Neural crest cell (in vitro differentiated cells): ENCODE measurements around the gene ATG10. TPM values are rescaled to one million over a fixed set of nuclear protein-coding genes. Genes with fewer than 3 reads are reported as not detected.

Experiments
- DNase-seq: peaks from one replicate; pipeline ENCODE4 v3.0.0; 2021; ENCODE audit warnings: low read depth, mixed read lengths, low spot score
- H3K27ac Mint-ChIP-seq: one replicate; pipeline ENCODE4 v1.8.0; 2021; ENCODE audit warnings: mild to moderate bottlenecking, mixed read lengths; ENCODE audit not compliant: unreplicated experiment
- H3K27me3 Mint-ChIP-seq: 2 replicates; pipeline ENCODE4 v1.8.0; 2021; ENCODE audit warnings: low read depth, mild to moderate bottlenecking, mixed read lengths
- H3K36me3 Mint-ChIP-seq: 2 replicates; pipeline ENCODE4 v1.8.0; 2021; ENCODE audit warnings: low read depth, mild to moderate bottlenecking, mixed read lengths
- H3K4me1 Mint-ChIP-seq: 2 replicates; pipeline ENCODE4 v1.8.0; 2021; ENCODE audit warnings: mixed read lengths
- H3K4me3 Mint-ChIP-seq: one replicate; pipeline ENCODE4 v1.8.0; 2021; ENCODE audit warnings: mild to moderate bottlenecking, mixed read lengths
- H3K9me3 Mint-ChIP-seq: 2 replicates; pipeline ENCODE4 v1.8.0; 2021; ENCODE audit warnings: mixed read lengths
- total RNA-seq: library from RNA; stranded (reverse); gene quantifications from 2 replicates; pipeline ENCODE4 v1.2.1, GENCODE V29; 2021
- TF ChIP-seq, protein P1 (sequence below): fragments of 200-600 bp; sonication (generic); conservative IDR thresholded peaks from 2 replicates; pipeline ENCODE4 v1.5.0; 2021; ENCODE audit warnings: antibody characterized with exemption, mild to moderate bottlenecking

ATG10 gene
- total RNA-seq, 1 donor from 2014 or later, result 5.9 TPM

GRCh38 chr5:82077496-82077895 lies 105.7 kb downstream of the ATG10 start:
- no peak overlapping the region for H3K27ac Mint-ChIP-seq
- H3K27me3 Mint-ChIP-seq, result no peaks in the 10 kb centered on the region
- H3K4me1 Mint-ChIP-seq, result peaks cover 7% of the 10 kb centered on the region
- H3K4me3 Mint-ChIP-seq, result no peak overlapping the region
- peaks cover 9% of the 10 kb centered on the region for H3K36me3 Mint-ChIP-seq
- H3K9me3 Mint-ChIP-seq, result peaks cover 5% of the 10 kb centered on the region
- TF ChIP-seq, protein P1, sequence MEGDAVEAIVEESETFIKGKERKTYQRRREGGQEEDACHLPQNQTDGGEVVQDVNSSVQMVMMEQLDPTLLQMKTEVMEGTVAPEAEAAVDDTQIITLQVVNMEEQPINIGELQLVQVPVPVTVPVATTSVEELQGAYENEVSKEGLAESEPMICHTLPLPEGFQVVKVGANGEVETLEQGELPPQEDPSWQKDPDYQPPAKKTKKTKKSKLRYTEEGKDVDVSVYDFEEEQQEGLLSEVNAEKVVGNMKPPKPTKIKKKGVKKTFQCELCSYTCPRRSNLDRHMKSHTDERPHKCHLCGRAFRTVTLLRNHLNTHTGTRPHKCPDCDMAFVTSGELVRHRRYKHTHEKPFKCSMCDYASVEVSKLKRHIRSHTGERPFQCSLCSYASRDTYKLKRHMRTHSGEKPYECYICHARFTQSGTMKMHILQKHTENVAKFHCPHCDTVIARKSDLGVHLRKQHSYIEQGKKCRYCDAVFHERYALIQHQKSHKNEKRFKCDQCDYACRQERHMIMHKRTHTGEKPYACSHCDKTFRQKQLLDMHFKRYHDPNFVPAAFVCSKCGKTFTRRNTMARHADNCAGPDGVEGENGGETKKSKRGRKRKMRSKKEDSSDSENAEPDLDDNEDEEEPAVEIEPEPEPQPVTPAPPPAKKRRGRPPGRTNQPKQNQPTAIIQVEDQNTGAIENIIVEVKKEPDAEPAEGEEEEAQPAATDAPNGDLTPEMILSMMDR, result no peak
- DNase-seq, result no peak

GRCh38 chr5:82091617-82092016 lies 119.8 kb downstream of the ATG10 start:
- peaks cover 6% of the 10 kb centered on the region for H3K4me1 Mint-ChIP-seq
- no peaks in the 10 kb centered on the region for H3K27me3 Mint-ChIP-seq
- H3K27ac Mint-ChIP-seq, result no peak overlapping the region

DNA sequence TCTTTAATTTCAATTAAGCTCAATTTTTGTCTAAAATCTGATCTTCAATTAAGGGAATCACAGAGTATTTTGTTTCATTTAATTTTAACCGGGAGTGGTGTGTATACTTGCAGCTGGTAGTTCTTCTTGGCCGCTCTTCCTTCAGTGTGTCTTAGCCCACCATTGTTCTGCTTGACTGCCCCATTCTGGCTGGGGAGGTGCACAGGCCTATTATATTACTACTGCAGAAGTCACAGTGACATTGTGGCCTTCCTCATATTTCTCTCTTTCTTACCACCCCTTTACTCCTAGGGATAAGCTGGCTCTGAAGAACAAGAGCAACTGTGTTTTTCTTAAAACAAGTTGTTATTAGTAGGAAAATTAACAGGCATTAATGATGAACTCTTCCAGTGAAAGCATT lies 123.7 kb downstream of the ATG10 start:
- Mint-ChIP-seq H3K4me1 (peaks cover 6% of the 10 kb centered on the region), H3K27me3 (no peaks in the 10 kb centered on the region), H3K4me3 (no peak overlapping the region), H3K9me3 (peaks cover 14% of the 10 kb centered on the region), H3K27ac (no peak overlapping the region), H3K36me3 (peaks cover 15% of the 10 kb centered on the region)
- DNase-seq, result no peak
- TF ChIP-seq, protein P1, result no peak

More at GRCh38 chr5:82091617-82092016, 119.8 kb downstream of the ATG10 start:
- Mint-ChIP-seq H3K36me3 (peaks cover 30% of the 10 kb centered on the region), H3K9me3 (peaks cover 30% of the 10 kb centered on the region), H3K4me3 (no peak overlapping the region)
- TF ChIP-seq, protein P1, result no peak
- DNase-seq, result no peak

- TF ChIP-seq, protein P1, result no peak
- no peak overlapping the region for H3K27ac Mint-ChIP-seq
- H3K4me3 Mint-ChIP-seq, result no peak overlapping the region
- H3K4me1 Mint-ChIP-seq, result peaks cover 6% of the 10 kb centered on the region
- H3K9me3 Mint-ChIP-seq, result peaks cover 14% of the 10 kb centered on the region
- no peak for DNase-seq
- peaks cover 15% of the 10 kb centered on the region for H3K36me3 Mint-ChIP-seq
- no peaks in the 10 kb centered on the region for H3K27me3 Mint-ChIP-seq
Observed at GRCh38 chr5:82096249-82096648, 124.4 kb downstream of the ATG10 start.

DNA sequence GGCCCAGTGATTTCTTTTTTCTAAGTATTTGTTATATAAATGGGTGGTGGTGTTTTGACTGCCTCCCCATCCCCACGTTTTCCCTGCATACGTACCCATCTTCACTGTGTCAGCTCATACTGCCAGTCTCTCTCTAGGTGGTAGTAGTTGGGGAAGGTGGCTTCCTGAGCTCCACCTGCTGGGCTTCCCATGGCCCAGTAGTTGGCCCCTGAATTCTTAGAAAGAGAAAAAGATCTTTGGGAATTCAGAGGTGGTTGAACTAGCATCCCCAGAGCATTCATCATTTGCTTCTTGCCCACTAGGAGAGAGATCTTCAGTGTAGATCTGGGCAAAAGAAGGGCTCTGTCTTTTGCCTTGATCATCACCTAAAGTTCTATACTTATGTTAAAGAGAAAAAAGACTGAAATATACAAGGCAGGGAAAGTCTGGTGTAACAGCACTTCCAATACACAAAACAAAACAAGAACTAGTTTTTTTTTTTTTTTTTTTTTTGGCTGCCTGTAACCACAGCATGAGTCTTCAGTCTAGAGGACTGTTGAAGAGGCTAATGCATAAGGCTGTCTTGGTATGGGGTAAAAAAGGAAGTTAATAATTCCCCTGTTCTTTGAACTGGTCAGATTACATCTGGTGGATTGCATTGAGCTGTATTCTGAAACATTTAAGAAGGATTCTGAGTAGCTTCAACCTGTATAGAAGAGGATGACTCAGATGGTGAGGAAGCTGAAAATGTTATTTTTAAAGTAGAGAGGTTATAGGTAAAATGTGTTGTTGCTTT lies 128.7 kb downstream of the ATG10 start:
- Mint-ChIP-seq H3K4me1 (peaks cover 6% of the 10 kb centered on the region), H3K9me3 (peaks cover 2% of the 10 kb centered on the region), H3K4me3 (no peak overlapping the region), H3K27ac (no peak overlapping the region), H3K36me3 (peaks cover 2% of the 10 kb centered on the region), H3K27me3 (no peaks in the 10 kb centered on the region)
- TF ChIP-seq, protein P1, result no peak
- DNase-seq, result no peak
